ENCODE data around the gene ALK. TPM values are rescaled to one million over a fixed set of nuclear protein-coding genes. Genes with fewer than 3 reads are reported as not detected.

ALK gene
- total RNA-seq, 1 donor from 2014 or later, result 0.52 TPM

DNA sequence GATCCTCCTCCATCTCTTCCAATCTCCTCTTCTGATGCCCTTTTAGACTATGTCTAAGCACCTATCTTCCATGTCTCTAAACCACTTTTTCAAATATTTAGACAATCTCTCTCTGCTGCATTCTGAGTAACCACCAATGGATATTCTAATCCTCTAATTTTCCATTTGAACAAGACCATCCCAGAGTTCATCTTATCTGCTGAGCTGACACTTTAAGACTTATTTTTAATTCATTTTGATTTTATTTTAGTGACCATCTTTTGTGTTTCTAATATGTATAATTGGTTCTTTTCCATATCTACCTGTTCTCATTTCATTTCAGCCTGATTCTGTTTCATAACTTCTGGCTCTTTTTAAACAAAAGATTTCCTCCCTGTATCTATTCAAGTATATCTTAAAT, 436.3 kb downstream of the ALK start:
- no peak overlapping the region for H3K4me3 ChIP-seq (ENCODE audit: low read length in 3 of 3)
- peaks cover 0 to 12% (median 6%) of the 10 kb centered on the region in 3 donors for H3K4me1 ChIP-seq (ENCODE audit: control insufficient read depth in 3 of 3, insufficient read depth in 3 of 3, low read length in 3 of 3)
- no peaks in the 10 kb centered on the region for H3K9me3 ChIP-seq (ENCODE audit: control insufficient read depth in 3 of 3, low read length in 3 of 3)
- no peaks in the 10 kb centered on the region for H3K27me3 ChIP-seq (ENCODE audit: control insufficient read depth in 3 of 3, insufficient read depth in 3 of 3, low read length in 3 of 3)
- H3K36me3 ChIP-seq (ENCODE audit: control insufficient read depth in 3 of 3, insufficient read depth in 3 of 3, low read length in 3 of 3), result no peaks in the 10 kb centered on the region
- H3K27ac ChIP-seq (ENCODE audit: low read depth, low read length), result no peak overlapping the region
- H3K9ac ChIP-seq (ENCODE audit: low read depth in 1 of 3, low read length in 3 of 3), result no peak overlapping the region

DNA sequence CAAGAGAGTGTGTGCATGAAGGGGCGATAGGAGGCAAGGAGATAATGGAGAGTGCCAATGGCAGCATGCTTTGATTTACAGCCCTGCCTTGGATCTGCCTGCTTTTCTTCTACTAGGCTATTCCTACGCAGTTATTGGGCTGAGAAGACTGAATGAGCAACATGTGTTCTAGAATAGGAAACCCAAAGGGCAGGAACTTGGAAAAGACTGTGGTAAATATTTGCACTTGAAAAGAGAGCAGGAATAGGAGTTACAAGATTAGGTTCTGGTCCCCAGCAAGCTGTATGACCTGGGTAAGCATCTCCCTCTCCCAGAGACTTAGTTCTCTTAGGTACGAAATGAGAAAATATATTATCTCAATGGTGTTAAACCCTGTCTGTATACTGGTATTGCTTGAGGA, 438.5 kb downstream of the ALK start:
- Histone ChIP-seq H3K27me3 (ENCODE audit: control insufficient read depth in 3 of 3, insufficient read depth in 3 of 3, low read length in 3 of 3) (no peaks in the 10 kb centered on the region), H3K4me3 (ENCODE audit: low read length in 3 of 3) (no peak overlapping the region), H3K36me3 (ENCODE audit: control insufficient read depth in 3 of 3, insufficient read depth in 3 of 3, low read length in 3 of 3) (no peaks in the 10 kb centered on the region), H3K4me1 (ENCODE audit: control insufficient read depth in 3 of 3, insufficient read depth in 3 of 3, low read length in 3 of 3) (peaks cover 0 to 12% (median 6%) of the 10 kb centered on the region in 3 donors), H3K27ac (ENCODE audit: low read depth, low read length) (no peak overlapping the region), H3K9me3 (ENCODE audit: control insufficient read depth in 3 of 3, low read length in 3 of 3) (no peaks in the 10 kb centered on the region), H3K9ac (ENCODE audit: low read depth in 1 of 3, low read length in 3 of 3) (no peak overlapping the region)

DNA sequence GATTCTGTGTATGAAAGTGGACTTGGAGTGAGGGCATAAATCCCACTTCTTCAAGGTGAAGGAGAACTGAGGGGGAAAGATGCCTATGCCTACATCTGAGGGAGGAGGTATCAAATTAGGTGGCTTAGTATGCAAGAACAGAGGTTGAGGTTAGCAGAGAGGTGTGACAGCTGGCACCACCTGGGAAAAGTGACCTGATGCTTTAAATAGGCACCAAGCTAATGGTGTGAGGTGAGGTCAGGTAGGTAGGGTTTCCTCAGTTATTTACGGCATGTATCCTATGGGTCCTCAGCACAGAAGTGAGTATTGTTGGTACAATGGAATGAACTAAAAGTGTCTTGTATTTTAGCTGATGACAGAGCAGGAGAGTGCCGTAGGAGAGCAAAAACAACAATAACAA, 439.0 kb downstream of the ALK start:
- Histone ChIP-seq H3K9me3 (ENCODE audit: control insufficient read depth in 3 of 3, low read length in 3 of 3) (no peaks in the 10 kb centered on the region), H3K4me1 (ENCODE audit: control insufficient read depth in 3 of 3, insufficient read depth in 3 of 3, low read length in 3 of 3) (peaks cover 0 to 12% (median 6%) of the 10 kb centered on the region in 3 donors), H3K9ac (ENCODE audit: low read depth in 1 of 3, low read length in 3 of 3) (no peak overlapping the region), H3K27me3 (ENCODE audit: control insufficient read depth in 3 of 3, insufficient read depth in 3 of 3, low read length in 3 of 3) (no peaks in the 10 kb centered on the region), H3K36me3 (ENCODE audit: control insufficient read depth in 3 of 3, insufficient read depth in 3 of 3, low read length in 3 of 3) (no peaks in the 10 kb centered on the region), H3K4me3 (ENCODE audit: low read length in 3 of 3) (no peak overlapping the region), H3K27ac (ENCODE audit: low read depth, low read length) (no peak overlapping the region)

DNA sequence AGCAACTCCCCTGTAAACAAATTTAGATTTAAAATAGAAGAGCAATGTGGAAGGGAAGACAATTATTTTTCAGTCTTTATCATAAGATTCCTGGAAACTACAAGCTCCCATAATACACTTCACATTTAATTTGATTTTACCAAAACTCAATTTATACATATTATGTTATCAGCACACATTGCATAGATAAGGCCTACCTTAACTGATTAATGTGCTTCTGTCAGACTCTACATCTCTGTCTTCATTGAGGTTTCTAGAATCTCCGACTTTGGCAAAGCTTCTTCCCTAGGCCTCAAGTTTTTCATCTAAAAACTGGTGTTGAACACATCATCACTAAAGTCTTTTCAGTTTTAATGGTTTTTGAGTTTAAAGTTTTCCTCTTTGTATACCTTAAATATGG, 440.1 kb downstream of the ALK start:
- Histone ChIP-seq H3K27ac (ENCODE audit: low read depth, low read length) (no peak overlapping the region), H3K4me1 (ENCODE audit: control insufficient read depth in 3 of 3, insufficient read depth in 3 of 3, low read length in 3 of 3) (peaks cover 0 to 12% (median 6%) of the 10 kb centered on the region in 3 donors), H3K9me3 (ENCODE audit: control insufficient read depth in 3 of 3, low read length in 3 of 3) (no peaks in the 10 kb centered on the region), H3K36me3 (ENCODE audit: control insufficient read depth in 3 of 3, insufficient read depth in 3 of 3, low read length in 3 of 3) (no peaks in the 10 kb centered on the region), H3K4me3 (ENCODE audit: low read length in 3 of 3) (no peak overlapping the region), H3K27me3 (ENCODE audit: control insufficient read depth in 3 of 3, insufficient read depth in 3 of 3, low read length in 3 of 3) (no peaks in the 10 kb centered on the region), H3K9ac (ENCODE audit: low read depth in 1 of 3, low read length in 3 of 3) (no peak overlapping the region)

DNA sequence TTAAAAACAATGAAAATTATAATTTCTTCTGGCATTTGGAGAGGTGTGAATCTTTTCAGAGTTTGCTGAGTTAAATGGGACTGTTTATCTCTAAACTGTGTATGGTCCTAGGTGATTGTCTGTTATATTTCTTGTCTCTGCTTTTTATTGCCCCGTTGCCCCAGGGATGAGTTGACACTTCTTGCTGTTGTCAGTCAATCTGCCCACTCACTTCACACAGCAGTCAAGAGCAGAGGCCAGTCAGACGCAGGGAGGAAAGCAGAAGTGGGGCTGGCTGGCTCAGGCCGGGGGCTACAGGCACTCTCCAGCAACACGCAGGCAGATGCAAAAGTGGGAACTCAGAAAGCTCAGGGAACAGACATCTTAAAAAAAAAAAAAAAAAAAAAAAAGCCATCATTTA, 441.0 kb downstream of the ALK start:
- H3K27me3 ChIP-seq (ENCODE audit: control insufficient read depth in 3 of 3, insufficient read depth in 3 of 3, low read length in 3 of 3), result no peaks in the 10 kb centered on the region
- H3K4me1 ChIP-seq (ENCODE audit: control insufficient read depth in 3 of 3, insufficient read depth in 3 of 3, low read length in 3 of 3), result peaks cover 0 to 12% (median 6%) of the 10 kb centered on the region in 3 donors
- no peak overlapping the region for H3K9ac ChIP-seq (ENCODE audit: low read depth in 1 of 3, low read length in 3 of 3)
- H3K27ac ChIP-seq (ENCODE audit: low read depth, low read length), result no peak overlapping the region
- H3K4me3 ChIP-seq (ENCODE audit: low read length in 3 of 3), result no peak overlapping the region
- H3K36me3 ChIP-seq (ENCODE audit: control insufficient read depth in 3 of 3, insufficient read depth in 3 of 3, low read length in 3 of 3), result no peaks in the 10 kb centered on the region
- no peaks in the 10 kb centered on the region for H3K9me3 ChIP-seq (ENCODE audit: control insufficient read depth in 3 of 3, low read length in 3 of 3)

DNA sequence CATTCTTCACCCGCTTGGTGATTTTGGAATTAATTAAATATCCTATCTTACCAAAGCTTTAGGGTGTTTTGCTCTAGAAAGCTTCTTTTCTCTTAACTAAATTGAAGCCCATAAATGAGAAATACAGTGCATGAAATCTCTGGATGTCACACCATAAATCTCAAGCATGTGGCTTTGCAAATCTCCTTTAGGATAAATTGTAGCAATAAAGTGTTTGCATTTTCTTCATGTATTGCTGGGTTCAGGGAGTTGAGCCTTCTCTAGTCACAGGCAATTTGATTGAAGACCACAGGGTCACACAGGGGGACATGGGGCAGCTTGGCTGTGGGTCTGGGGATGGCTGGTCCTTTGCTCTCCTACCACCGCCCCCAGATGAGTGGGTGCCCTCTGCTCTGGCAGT, 442.0 kb downstream of the ALK start:
- Histone ChIP-seq H3K27ac (ENCODE audit: low read depth, low read length) (no peak overlapping the region), H3K9me3 (ENCODE audit: control insufficient read depth in 3 of 3, low read length in 3 of 3) (no peaks in the 10 kb centered on the region)

DNA sequence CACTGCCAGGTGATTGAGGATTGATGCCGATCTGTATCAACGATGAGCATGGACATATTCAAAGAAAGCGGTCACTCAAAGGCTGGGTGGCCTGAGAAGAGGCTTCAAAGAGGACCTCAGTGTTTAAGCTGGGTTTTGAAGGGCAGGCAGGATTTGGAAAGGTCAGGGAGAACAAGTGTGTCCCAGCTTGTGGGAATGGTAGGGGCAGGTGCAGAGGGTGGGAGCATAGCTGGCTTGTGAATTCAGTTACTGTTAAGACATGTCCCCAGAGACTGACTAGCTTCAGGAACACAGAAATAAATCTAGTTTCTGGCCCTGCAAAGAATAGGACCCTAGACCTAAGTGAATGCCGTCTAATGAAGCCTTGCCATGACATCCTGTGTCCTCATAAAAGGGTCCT, 442.7 kb downstream of the ALK start:
- H3K4me1 ChIP-seq (ENCODE audit: control insufficient read depth in 3 of 3, insufficient read depth in 3 of 3, low read length in 3 of 3), result peaks cover 0 to 12% (median 6%) of the 10 kb centered on the region in 3 donors
- H3K36me3 ChIP-seq (ENCODE audit: control insufficient read depth in 3 of 3, insufficient read depth in 3 of 3, low read length in 3 of 3), result no peaks in the 10 kb centered on the region
- H3K4me3 ChIP-seq (ENCODE audit: low read length in 3 of 3), result no peak overlapping the region
- no peaks in the 10 kb centered on the region for H3K27me3 ChIP-seq (ENCODE audit: control insufficient read depth in 3 of 3, insufficient read depth in 3 of 3, low read length in 3 of 3)
- H3K27ac ChIP-seq (ENCODE audit: low read depth, low read length), result no peak overlapping the region
- no peaks in the 10 kb centered on the region for H3K9me3 ChIP-seq (ENCODE audit: control insufficient read depth in 3 of 3, low read length in 3 of 3)
- H3K9ac ChIP-seq (ENCODE audit: low read depth in 1 of 3, low read length in 3 of 3), result no peak overlapping the region

More for the DNA sequence above, 442.0 kb downstream of the ALK start:
- Histone ChIP-seq H3K36me3 (ENCODE audit: control insufficient read depth in 3 of 3, insufficient read depth in 3 of 3, low read length in 3 of 3) (no peaks in the 10 kb centered on the region), H3K4me3 (ENCODE audit: low read length in 3 of 3) (no peak overlapping the region), H3K4me1 (ENCODE audit: control insufficient read depth in 3 of 3, insufficient read depth in 3 of 3, low read length in 3 of 3) (peaks cover 0 to 12% (median 6%) of the 10 kb centered on the region in 3 donors), H3K27me3 (ENCODE audit: control insufficient read depth in 3 of 3, insufficient read depth in 3 of 3, low read length in 3 of 3) (no peaks in the 10 kb centered on the region), H3K9ac (ENCODE audit: low read depth in 1 of 3, low read length in 3 of 3) (no peak overlapping the region)

DNA sequence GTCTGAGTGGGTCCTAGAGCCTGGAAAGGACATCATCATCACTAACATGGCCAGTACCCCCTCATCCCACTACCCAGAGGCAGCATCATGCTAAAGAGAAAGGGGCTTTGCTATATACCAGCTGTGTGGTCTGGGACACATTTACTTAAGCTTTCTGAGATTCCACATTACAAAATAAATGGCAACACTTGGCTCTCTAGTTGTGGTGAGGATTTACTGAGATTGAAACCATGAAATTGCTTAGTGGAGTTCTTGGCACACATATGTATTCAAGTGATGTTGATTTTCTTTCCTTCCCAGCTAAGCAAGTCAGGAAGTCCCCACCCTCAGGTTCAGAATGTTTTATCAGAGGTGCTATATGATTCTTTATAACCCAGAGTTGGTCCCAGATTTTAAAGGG, 444.2 kb downstream of the ALK start:
- peaks cover 0 to 5% (median 2%) of the 10 kb centered on the region in 3 donors for H3K4me1 ChIP-seq (ENCODE audit: control insufficient read depth in 3 of 3, insufficient read depth in 3 of 3, low read length in 3 of 3)
- no peak overlapping the region for H3K9ac ChIP-seq (ENCODE audit: low read depth in 1 of 3, low read length in 3 of 3)
- no peak overlapping the region for H3K4me3 ChIP-seq (ENCODE audit: low read length in 3 of 3)
- H3K27me3 ChIP-seq (ENCODE audit: control insufficient read depth in 3 of 3, insufficient read depth in 3 of 3, low read length in 3 of 3), result no peaks in the 10 kb centered on the region
- peaks cover 0 to under 1% (median under 1%) of the 10 kb centered on the region in 3 donors for H3K9me3 ChIP-seq (ENCODE audit: control insufficient read depth in 3 of 3, low read length in 3 of 3)
- H3K36me3 ChIP-seq (ENCODE audit: control insufficient read depth in 3 of 3, insufficient read depth in 3 of 3, low read length in 3 of 3), result no peaks in the 10 kb centered on the region
- no peak overlapping the region for H3K27ac ChIP-seq (ENCODE audit: low read depth, low read length)

DNA sequence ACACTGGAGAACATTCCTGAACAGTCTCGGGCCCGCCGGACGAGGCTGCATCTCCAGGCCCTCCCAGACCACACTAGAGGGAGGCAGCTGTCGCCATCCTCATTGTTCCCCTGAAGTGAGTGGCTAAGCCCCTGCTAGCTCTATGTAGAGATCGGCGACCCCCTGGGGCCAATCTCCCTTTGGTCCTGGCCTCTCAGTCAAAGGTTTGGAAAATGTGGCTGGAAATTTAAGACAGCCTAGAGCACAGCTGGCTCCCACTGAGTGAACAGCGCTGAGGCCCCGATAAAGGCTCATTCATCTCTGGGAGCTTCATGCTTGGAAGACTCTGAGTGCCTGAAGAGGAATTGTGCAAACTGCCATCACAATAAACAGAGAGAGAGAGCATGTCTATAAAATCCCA, 445.9 kb downstream of the ALK start:
- Histone ChIP-seq H3K4me1 (ENCODE audit: control insufficient read depth in 3 of 3, insufficient read depth in 3 of 3, low read length in 3 of 3) (no peaks in the 10 kb centered on the region), H3K36me3 (ENCODE audit: control insufficient read depth in 3 of 3, insufficient read depth in 3 of 3, low read length in 3 of 3) (no peaks in the 10 kb centered on the region), H3K27ac (ENCODE audit: low read depth, low read length) (no peak overlapping the region), H3K9me3 (ENCODE audit: control insufficient read depth in 3 of 3, low read length in 3 of 3) (peaks cover 0 to 4% (median 4%) of the 10 kb centered on the region in 3 donors), H3K27me3 (ENCODE audit: control insufficient read depth in 3 of 3, insufficient read depth in 3 of 3, low read length in 3 of 3) (no peaks in the 10 kb centered on the region), H3K9ac (ENCODE audit: low read depth in 1 of 3, low read length in 3 of 3) (no peak overlapping the region), H3K4me3 (ENCODE audit: low read length in 3 of 3) (no peak overlapping the region)

DNA sequence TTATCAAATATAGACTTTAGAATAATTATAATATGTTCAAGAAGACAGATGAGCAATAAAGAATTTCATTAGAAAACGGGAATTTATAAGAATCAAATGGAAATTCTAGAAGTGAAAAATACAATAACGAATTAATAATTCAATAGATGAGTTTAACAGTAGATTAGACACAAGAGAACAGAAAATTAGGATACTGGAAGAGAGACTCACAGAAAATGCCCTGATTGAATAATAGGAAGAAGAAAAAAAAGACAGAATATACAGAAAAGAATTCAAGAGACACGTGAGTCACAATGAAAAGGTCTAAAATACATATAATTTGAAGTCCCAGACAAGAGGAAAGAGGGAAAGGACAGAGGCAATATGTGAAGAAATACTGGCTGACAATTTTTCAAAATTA, 451.4 kb downstream of the ALK start:
- Histone ChIP-seq H3K27me3 (ENCODE audit: control insufficient read depth in 3 of 3, insufficient read depth in 3 of 3, low read length in 3 of 3) (no peaks in the 10 kb centered on the region), H3K36me3 (ENCODE audit: control insufficient read depth in 3 of 3, insufficient read depth in 3 of 3, low read length in 3 of 3) (no peaks in the 10 kb centered on the region), H3K27ac (ENCODE audit: low read depth, low read length) (no peak overlapping the region), H3K9ac (ENCODE audit: low read depth in 1 of 3, low read length in 3 of 3) (no peak overlapping the region), H3K4me3 (ENCODE audit: low read length in 3 of 3) (no peak overlapping the region), H3K9me3 (ENCODE audit: control insufficient read depth in 3 of 3, low read length in 3 of 3) (peaks cover 0 to 4% (median 4%) of the 10 kb centered on the region in 3 donors), H3K4me1 (ENCODE audit: control insufficient read depth in 3 of 3, insufficient read depth in 3 of 3, low read length in 3 of 3) (no peaks in the 10 kb centered on the region)

DNA sequence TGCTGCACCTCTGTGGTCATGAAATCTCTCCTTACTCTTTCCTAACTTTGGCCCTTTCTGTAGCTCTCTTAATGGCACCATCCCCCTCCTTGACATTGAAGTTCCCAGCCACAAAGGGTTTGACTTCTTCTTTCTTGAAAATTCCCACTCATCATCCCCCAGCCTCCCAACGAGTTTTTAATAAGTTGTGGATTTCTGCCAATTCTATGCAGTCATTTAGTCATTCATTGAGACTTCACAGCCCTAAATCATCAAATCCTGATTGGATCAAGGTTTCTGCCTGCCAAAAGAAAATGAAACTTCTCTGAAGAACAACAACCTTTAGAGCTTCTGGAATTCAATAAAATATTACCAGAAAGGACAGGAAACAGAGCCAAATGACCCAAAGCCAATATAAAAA, 451.9 kb downstream of the ALK start:
- Histone ChIP-seq H3K4me3 (ENCODE audit: low read length in 3 of 3) (no peak overlapping the region), H3K27me3 (ENCODE audit: control insufficient read depth in 3 of 3, insufficient read depth in 3 of 3, low read length in 3 of 3) (no peaks in the 10 kb centered on the region), H3K4me1 (ENCODE audit: control insufficient read depth in 3 of 3, insufficient read depth in 3 of 3, low read length in 3 of 3) (no peaks in the 10 kb centered on the region), H3K36me3 (ENCODE audit: control insufficient read depth in 3 of 3, insufficient read depth in 3 of 3, low read length in 3 of 3) (no peaks in the 10 kb centered on the region), H3K9ac (ENCODE audit: low read depth in 1 of 3, low read length in 3 of 3) (no peak overlapping the region), H3K27ac (ENCODE audit: low read depth, low read length) (no peak overlapping the region), H3K9me3 (ENCODE audit: control insufficient read depth in 3 of 3, low read length in 3 of 3) (peaks cover 0 to 4% (median 4%) of the 10 kb centered on the region in 3 donors)

All from skeletal muscle tissue (tissue), 4 donors.